Trophoblast cell (in vitro differentiated cells and primary cell): ENCODE results near the gene LIPC.
A peak's percentile ranks its signal among the peaks of the same experiment; 100 is the strongest.

Experiments used
- DNase-seq, 2 donors: peaks; one replicate each; pipeline ENCODE4 v3.0.0-alpha.2; 2016
- H2AFZ ChIP-seq: 2 replicates; pipeline ENCODE4 v1.6.1; 2013; ENCODE audit warnings: low read length, moderate library complexity, mild to moderate bottlenecking; ENCODE audit not compliant: insufficient read depth, poor library complexity
- H2AK5ac ChIP-seq: 2 replicates; pipeline ENCODE4 v1.6.1; 2013; ENCODE audit warnings: mild to moderate bottlenecking, low read length
- H2BK120ac ChIP-seq: 2 replicates; pipeline ENCODE4 v1.6.1; 2013; ENCODE audit warnings: low read length, mild to moderate bottlenecking, moderate library complexity; ENCODE audit not compliant: insufficient read depth, poor library complexity
- H2BK12ac ChIP-seq: 2 replicates; pipeline ENCODE4 v1.6.1; 2013; ENCODE audit warnings: mild to moderate bottlenecking, low read length, moderate library complexity
- H2BK5ac ChIP-seq: 2 replicates; pipeline ENCODE4 v1.6.1; 2013; ENCODE audit warnings: low read length, low read depth, moderate library complexity, mild to moderate bottlenecking; ENCODE audit not compliant: poor library complexity
- H3K14ac ChIP-seq: 2 replicates; pipeline ENCODE4 v1.6.1; 2013; ENCODE audit warnings: mild to moderate bottlenecking, low read length
- H3K18ac ChIP-seq: 2 replicates; pipeline ENCODE4 v1.6.1; 2013; ENCODE audit warnings: mild to moderate bottlenecking, low read length
- H3K23ac ChIP-seq: 2 replicates; pipeline ENCODE4 v1.6.1; 2013; ENCODE audit warnings: low read length
- H3K27ac ChIP-seq: 2 replicates; pipeline ENCODE4 v1.5.1; 2013; ENCODE audit warnings: low read depth, mild to moderate bottlenecking, inconsistent platforms, low read length, moderate library complexity
- H3K27me3 ChIP-seq: 2 replicates; pipeline ENCODE4 v1.6.1; 2013; ENCODE audit warnings: inconsistent platforms, mild to moderate bottlenecking, low read length, moderate library complexity; ENCODE audit not compliant: insufficient read depth
- H3K36me3 ChIP-seq, 2 experiments: 1 replicate in 1 of 2; 2 replicates in 1 of 2; pipeline ENCODE4 v1.6.1; 2013; ENCODE audit warnings: low read length in 2 of 2, mild to moderate bottlenecking in 2 of 2, moderate library complexity in 1 of 2; ENCODE audit not compliant: insufficient read depth in 2 of 2, control insufficient read depth in 1 of 2
- H3K4ac ChIP-seq: 2 replicates; pipeline ENCODE4 v1.6.1; 2013; ENCODE audit warnings: low read depth, mild to moderate bottlenecking, low read length, moderate library complexity
- H3K4me1 ChIP-seq, 2 experiments: 1 replicate in 1 of 2; 2 replicates in 1 of 2; pipeline ENCODE4 v1.6.1; 2013; ENCODE audit warnings: low read length in 2 of 2, mild to moderate bottlenecking in 2 of 2, moderate library complexity in 1 of 2; ENCODE audit not compliant: insufficient read depth in 2 of 2, control insufficient read depth in 1 of 2
- H3K4me2 ChIP-seq: 2 replicates; pipeline ENCODE4 v1.6.1; 2013; ENCODE audit warnings: inconsistent platforms, mild to moderate bottlenecking, low read length, moderate library complexity
- H3K4me3 ChIP-seq: 2 replicates; pipeline ENCODE4 v1.5.1; 2013; ENCODE audit warnings: mild to moderate bottlenecking, low read depth, low read length, inconsistent platforms
- H3K79me1 ChIP-seq: one replicate; pipeline ENCODE4 v1.6.1; 2013; ENCODE audit warnings: low read length
- H3K79me2 ChIP-seq: 2 replicates; pipeline ENCODE4 v1.6.1; 2013; ENCODE audit warnings: low read length, mild to moderate bottlenecking; ENCODE audit not compliant: control insufficient read depth, insufficient read depth, poor library complexity
- H3K9ac ChIP-seq: 2 replicates; pipeline ENCODE4 v1.6.1; 2013; ENCODE audit warnings: mild to moderate bottlenecking, low read length
- H3K9me3 ChIP-seq: 2 replicates; pipeline ENCODE4 v1.6.1; 2013; ENCODE audit warnings: low read depth, mild to moderate bottlenecking, control low read depth, inconsistent platforms, low read length; ENCODE audit not compliant: insufficient read depth
- H4K12ac ChIP-seq: 2 replicates; pipeline ENCODE4 v1.6.1; 2013; ENCODE audit warnings: low read depth, mild to moderate bottlenecking, low read length, moderate library complexity
- H4K8ac ChIP-seq: 2 replicates; pipeline ENCODE4 v1.6.1; 2013; ENCODE audit warnings: low read depth, mild to moderate bottlenecking, low read length, moderate library complexity
- H4K91ac ChIP-seq: one replicate; pipeline ENCODE4 v1.6.1; 2013; ENCODE audit warnings: low read depth, mild to moderate bottlenecking, low read length, moderate library complexity
- WGBS: extraction: QIAGEN DNeasy Blood & Tissue Kit; methylation state at CpG from one replicate; pipeline ENCODE4 v1.1.7; 2013; ENCODE audit warnings: missing lambda C conversion rate; ENCODE audit not compliant: insufficient read length, insufficient coverage; ENCODE audit errors: extremely low coverage; 5-methylcytosine and 5-hydroxymethylcytosine counted together

Gene LIPC

GRCh38 chr15:58393241-58393662 is 38.5 kb upstream of the LIPC start:
- H2AK5ac ChIP-seq = peak overlapping the region; percentile 34
- H3K23ac ChIP-seq = no peak overlapping the region
- H3K14ac ChIP-seq = peak overlapping the region; percentile 29
- H3K4ac ChIP-seq = no peak overlapping the region
- H3K36me3 ChIP-seq = no peaks in the 10 kb centered on the region
- peaks cover 49% of the 10 kb centered on the region for H3K79me1 ChIP-seq
- DNase-seq = no peak
- no peak overlapping the region for H4K12ac ChIP-seq
- no peak overlapping the region for H3K9ac ChIP-seq
- no peak overlapping the region for H3K4me3 ChIP-seq
- peak overlapping the region; percentile 83 for H4K91ac ChIP-seq
- H3K27me3 ChIP-seq = no peaks in the 10 kb centered on the region
- H2BK12ac ChIP-seq = peak overlapping the region; percentile 90
- peaks cover 35 to 42% of the 10 kb centered on the region in 2 experiments for H3K4me1 ChIP-seq
- peak overlapping the region; percentile 85 for H2BK120ac ChIP-seq
- no CpG with 5 or more reads among the region's 5 CpGs for WGBS
- H3K9me3 ChIP-seq = peaks cover 2% of the 10 kb centered on the region
- H2BK5ac ChIP-seq = peak overlapping the region; percentile 42
- H3K79me2 ChIP-seq = peaks cover 12% of the 10 kb centered on the region
- H3K18ac ChIP-seq = peak overlapping the region; percentile 41
- H2AFZ ChIP-seq = no peak overlapping the region
- H4K8ac ChIP-seq = peak overlapping the region; percentile 57
- H3K4me2 ChIP-seq = peak overlapping the region; percentile 45
- peak overlapping the region; percentile 86 for H3K27ac ChIP-seq

- no peak overlapping the region for H3K4me3 ChIP-seq
- H3K4me2 ChIP-seq = no peak overlapping the region
- no peak overlapping the region for H2AK5ac ChIP-seq
- H2BK12ac ChIP-seq = no peak overlapping the region
- WGBS = no CpG with 5 or more reads among the region's 3 CpGs
- no peak overlapping the region for H4K8ac ChIP-seq
- H3K27ac ChIP-seq = peak overlapping the region; percentile 26
- H3K9ac ChIP-seq = no peak overlapping the region
- peaks cover 33% of the 10 kb centered on the region for H3K79me1 ChIP-seq
- H3K36me3 ChIP-seq = no peaks in the 10 kb centered on the region
- no peak overlapping the region for H2AFZ ChIP-seq
- no peak overlapping the region for H2BK120ac ChIP-seq
- H3K4ac ChIP-seq = no peak overlapping the region
- peaks cover 2% of the 10 kb centered on the region for H3K9me3 ChIP-seq
- peaks cover 24 to 30% of the 10 kb centered on the region in 2 experiments for H3K4me1 ChIP-seq
- H2BK5ac ChIP-seq = no peak overlapping the region
- H3K18ac ChIP-seq = no peak overlapping the region
- H3K14ac ChIP-seq = no peak overlapping the region
- peak; percentile 94 to 98 for DNase-seq
- H4K12ac ChIP-seq = no peak overlapping the region
- H4K91ac ChIP-seq = no peak overlapping the region
- no peaks in the 10 kb centered on the region for H3K27me3 ChIP-seq
- no peak overlapping the region for H3K23ac ChIP-seq
- peaks cover 6% of the 10 kb centered on the region for H3K79me2 ChIP-seq
Observed at GRCh38 chr15:58396181-58396580, 35.6 kb upstream of the LIPC start.

- peak overlapping the region; percentile 59 for H3K18ac ChIP-seq
- H2AFZ ChIP-seq = no peak overlapping the region
- H3K9ac ChIP-seq = no peak overlapping the region
- peak overlapping the region; percentile 57 for H2BK120ac ChIP-seq
- peak overlapping the region; percentile 84 for H4K91ac ChIP-seq
- H3K27ac ChIP-seq = no peak overlapping the region
- DNase-seq = no peak
- no peak overlapping the region for H2BK5ac ChIP-seq
- H3K4ac ChIP-seq = peak overlapping the region; percentile 35
- no peaks in the 10 kb centered on the region for H3K36me3 ChIP-seq
- H3K4me2 ChIP-seq = no peak overlapping the region
- H3K79me1 ChIP-seq = peaks cover 24% of the 10 kb centered on the region
- peak overlapping the region; percentile 59 for H2BK12ac ChIP-seq
- H3K14ac ChIP-seq = peak overlapping the region; percentile 44
- no peaks in the 10 kb centered on the region for H3K27me3 ChIP-seq
- H3K4me1 ChIP-seq = peaks cover 17 to 20% of the 10 kb centered on the region in 2 experiments
- WGBS = no CpG with 5 or more reads among the region's 1 CpG
- H3K23ac ChIP-seq = no peak overlapping the region
- H3K9me3 ChIP-seq = peaks cover 3% of the 10 kb centered on the region
- peak overlapping the region; percentile 73 for H4K8ac ChIP-seq
- H3K4me3 ChIP-seq = no peak overlapping the region
- peak overlapping the region; percentile 76 for H2AK5ac ChIP-seq
- H4K12ac ChIP-seq = no peak overlapping the region
- H3K79me2 ChIP-seq = peaks cover 3% of the 10 kb centered on the region
Observed at GRCh38 chr15:58398071-58398470, 33.7 kb upstream of the LIPC start.

- peaks cover 19% of the 10 kb centered on the region for H3K79me1 ChIP-seq
- no peak overlapping the region for H4K91ac ChIP-seq
- no peak overlapping the region for H2BK5ac ChIP-seq
- H3K27me3 ChIP-seq = no peaks in the 10 kb centered on the region
- H4K8ac ChIP-seq = no peak overlapping the region
- H3K14ac ChIP-seq = no peak overlapping the region
- H3K18ac ChIP-seq = no peak overlapping the region
- no peak overlapping the region for H2BK12ac ChIP-seq
- WGBS = no CpG with 5 or more reads among the region's 6 CpGs
- H3K4me1 ChIP-seq = peaks cover 14 to 15% of the 10 kb centered on the region in 2 experiments
- no peak overlapping the region for H2AK5ac ChIP-seq
- H3K27ac ChIP-seq = no peak overlapping the region
- H3K23ac ChIP-seq = no peak overlapping the region
- H3K9ac ChIP-seq = no peak overlapping the region
- peaks cover 3% of the 10 kb centered on the region for H3K79me2 ChIP-seq
- H3K36me3 ChIP-seq = no peaks in the 10 kb centered on the region
- peaks cover 3% of the 10 kb centered on the region for H3K9me3 ChIP-seq
- no peak overlapping the region for H3K4me2 ChIP-seq
- no peak overlapping the region for H2AFZ ChIP-seq
- no peak overlapping the region for H3K4me3 ChIP-seq
- H2BK120ac ChIP-seq = no peak overlapping the region
- H3K4ac ChIP-seq = no peak overlapping the region
- H4K12ac ChIP-seq = no peak overlapping the region
- peak in 1 of 2 donors; percentile 33 for DNase-seq
Observed at GRCh38 chr15:58398643-58399042, 33.1 kb upstream of the LIPC start.
